ENCODE results near the gene NDUFA11. TPM values are rescaled to one million over a fixed set of nuclear protein-coding genes. Genes with fewer than 3 reads are reported as not detected.

Gene NDUFA11
- total and polyA plus RNA-seq, 2 of the 4 experiments (the other 2 are of a cell fraction), result 375 to 1,276 TPM

DNA sequence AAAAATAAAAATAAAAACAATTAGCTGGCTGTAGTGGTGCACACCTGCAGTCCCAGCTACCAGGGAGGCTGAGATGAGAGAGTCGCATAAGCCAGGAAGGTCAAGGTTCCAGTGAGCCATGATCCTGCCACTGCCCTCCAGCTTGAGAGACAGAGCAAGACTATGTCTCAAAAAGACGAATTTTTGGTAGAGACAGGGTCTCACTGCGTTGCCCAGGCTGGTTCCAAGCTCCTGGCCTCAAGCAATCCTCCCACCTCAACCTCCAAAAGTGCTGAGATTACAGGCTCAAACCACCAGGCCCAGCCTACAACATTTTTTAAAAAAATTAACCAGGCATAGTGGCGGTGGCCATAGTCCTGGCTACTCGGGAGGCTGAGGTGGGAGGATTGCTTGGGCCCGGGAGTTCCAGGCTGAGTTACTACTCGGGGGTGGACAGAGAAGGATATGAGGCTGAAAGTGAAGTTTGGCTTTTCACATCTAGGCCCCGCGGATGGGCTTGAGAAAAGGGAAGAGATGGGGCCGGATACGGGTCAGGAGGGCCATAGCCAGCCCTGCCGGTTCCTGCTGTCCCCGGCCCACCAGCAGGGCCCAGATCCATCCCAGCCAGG, 10.2 kb downstream of the NDUFA11 start:
- Histone ChIP-seq H3K27me3 (ENCODE audit: control insufficient read depth, insufficient read depth, low read length) (no peaks in the 10 kb centered on the region), H4K8ac (ENCODE audit: low read depth in 2 of 2, low read length in 2 of 2) (no peak overlapping the region), H3K27ac (ENCODE audit: insufficient read depth, low read length) (no peak overlapping the region), H3K9me1 (ENCODE audit: insufficient read depth, low read length) (0 out of 2 replicates have a peak, but pooled peaks cover 3% of the 10 kb centered on the region), H3K23ac (ENCODE audit: low read depth, low read length) (no peak overlapping the region), H3K36me3 (ENCODE audit: control insufficient read depth, insufficient read depth, low read length) (peaks cover 20% of the 10 kb centered on the region; the same call in 1 of the 2 replicates), H2AK9ac (replicated peaks; ENCODE audit: low read depth, low read length, poor library complexity) (no peak overlapping the region), H3K4me2 (ENCODE audit: low read depth, low read length) (no peak overlapping the region), H2AK5ac (ENCODE audit: low read depth, low read length) (no peak overlapping the region), H4K5ac (ENCODE audit: low read depth, low read length) (no peak overlapping the region), H2BK15ac (ENCODE audit: low read depth, low read length) (no peak overlapping the region), H2BK120ac (ENCODE audit: low read depth, low read length) (no peak overlapping the region), H3K4me3 (ENCODE audit: insufficient read depth, low read depth, low read length) (no peak overlapping the region), H3K56ac (ENCODE audit: extremely low read depth, insufficient read depth, low read length) (no peak overlapping the region), H2BK20ac (ENCODE audit: low read depth, low read length) (no peak overlapping the region), H4K20me1 (ENCODE audit: insufficient read depth, low read length) (peaks cover 20% of the 10 kb centered on the region), H3K14ac (replicated peaks; ENCODE audit: low read depth, low read length) (no peak overlapping the region), H4K91ac (ENCODE audit: insufficient read depth, low read depth, low read length) (no peak overlapping the region), H3K9ac (ENCODE audit: low read depth, low read length) (no peak overlapping the region), H3K4me1 (ENCODE audit: control insufficient read depth, insufficient read depth, low read length) (peaks cover 19% of the 10 kb centered on the region), H3K18ac (ENCODE audit: low read depth, low read length) (no peak overlapping the region), H3K79me1 (ENCODE audit: low read depth in 1 of 2, low read length in 2 of 2) (peaks cover 6 to 8% of the 10 kb centered on the region in 2 experiments; a peak in 3 of 4 replicates), H2BK5ac (ENCODE audit: low read depth, low read length, poor library complexity, severe bottlenecking) (no peak overlapping the region), H3K4ac (ENCODE audit: low read depth, low read length) (no peak overlapping the region), H3K9me3 (ENCODE audit: control insufficient read depth, insufficient read depth, low read length) (no peaks in the 10 kb centered on the region), H2AFZ (replicated peaks; ENCODE audit: low read length, poor library complexity) (no peak overlapping the region)
- DNase-seq, result no peak
- no peak for TF ChIP-seq RFX5 (IDR thresholded peaks at IDR 0.05; ENCODE audit: low read depth, low read length)
- no peak for TF ChIP-seq POLR2A (IDR thresholded peaks at IDR 0.05; ENCODE audit: low read depth, low read length)
- intact Hi-C loops (cut with micrococcal nuclease) (loop anchor here (2.0 to 5.0 kb wide), 2 partner anchors 66 to 129 kb away; no protein-coding TSS in a partner anchor), dilution Hi-C loops (cut with HindIII; ENCODE audit: low sequenced_read_pairs, unreplicated experiment) (no loop called here), in situ Hi-C loops (cut with MboI; ENCODE audit: low sequenced_read_pairs) (loop anchor here (5.0 kb wide), 1 partner anchor 91 kb away; no protein-coding TSS in a partner anchor)
- no peak for ATAC-seq (ENCODE audit: low read depth)
- ChIA-PET CTCF (interaction anchor here (0.6 to 4.6 kb wide), 4 partner anchors 63 to 114 kb away, joined by 3 to 37 read pairs (median 3); partner anchors contain the start of gene NRTN), POLR2A (ENCODE audit: unreplicated experiment) (interaction anchor here (0.6 kb wide), 1 partner anchor 87 kb away, joined by 6 read pairs; no protein-coding TSS in a partner anchor)
- BruUV-seq (replicated peaks), result no TSS peak
- WGBS, 2 experiments (ENCODE audit: extremely low coverage in 2 of 2, insufficient read length in 1 of 2), result 80% methylated on average over 3 of the region's 13 CpGs; no CpG with 5 or more reads in 1 of the 2 experiments
